Testis (tissue), 2 donors: ENCODE results near the gene DPH6.

ENCODE experiments used
- POLR2A ChIP-seq: fragments of 450-650 bp; IDR thresholded peaks from one replicate; pipeline ENCODE4 v1.6.1; 2017; ENCODE audit warnings: antibody characterized with exemption, mild to moderate bottlenecking, moderate library complexity
- TF ChIP-seq, protein P1 (sequence below), 3 experiments: fragments of 450-650 bp in 2 of 3; fragments of 200-600 bp in 1 of 3; sonication (generic) in 1 of 3; IDR thresholded peaks; one replicate each; pipeline ENCODE4 v1.5.1; 2016 to 2019; ENCODE audit warnings: antibody characterized with exemption in 3 of 3, mild to moderate bottlenecking in 2 of 3, moderate library complexity in 1 of 3

DNA sequence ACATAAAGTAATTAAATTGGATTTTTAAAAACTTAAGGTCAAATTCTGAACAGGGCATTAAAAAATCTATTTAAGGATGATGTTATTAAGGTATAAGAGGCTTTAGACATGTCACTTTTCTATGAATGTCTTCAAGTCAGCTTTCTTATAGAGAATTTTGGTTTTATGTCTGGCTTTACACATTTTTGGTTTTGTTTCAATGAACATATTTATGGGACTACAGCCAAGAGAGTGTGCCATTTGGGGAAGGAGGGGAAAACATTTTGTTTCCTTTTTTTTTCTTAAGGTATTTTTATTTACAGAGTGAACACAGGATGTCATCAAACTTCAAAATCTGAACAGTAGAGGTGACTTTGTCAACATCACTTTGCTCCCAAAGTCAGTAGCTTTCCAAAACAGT, 222.8 kb downstream of the DPH6 start:
- TF ChIP-seq, protein P1, sequence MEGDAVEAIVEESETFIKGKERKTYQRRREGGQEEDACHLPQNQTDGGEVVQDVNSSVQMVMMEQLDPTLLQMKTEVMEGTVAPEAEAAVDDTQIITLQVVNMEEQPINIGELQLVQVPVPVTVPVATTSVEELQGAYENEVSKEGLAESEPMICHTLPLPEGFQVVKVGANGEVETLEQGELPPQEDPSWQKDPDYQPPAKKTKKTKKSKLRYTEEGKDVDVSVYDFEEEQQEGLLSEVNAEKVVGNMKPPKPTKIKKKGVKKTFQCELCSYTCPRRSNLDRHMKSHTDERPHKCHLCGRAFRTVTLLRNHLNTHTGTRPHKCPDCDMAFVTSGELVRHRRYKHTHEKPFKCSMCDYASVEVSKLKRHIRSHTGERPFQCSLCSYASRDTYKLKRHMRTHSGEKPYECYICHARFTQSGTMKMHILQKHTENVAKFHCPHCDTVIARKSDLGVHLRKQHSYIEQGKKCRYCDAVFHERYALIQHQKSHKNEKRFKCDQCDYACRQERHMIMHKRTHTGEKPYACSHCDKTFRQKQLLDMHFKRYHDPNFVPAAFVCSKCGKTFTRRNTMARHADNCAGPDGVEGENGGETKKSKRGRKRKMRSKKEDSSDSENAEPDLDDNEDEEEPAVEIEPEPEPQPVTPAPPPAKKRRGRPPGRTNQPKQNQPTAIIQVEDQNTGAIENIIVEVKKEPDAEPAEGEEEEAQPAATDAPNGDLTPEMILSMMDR (IDR thresholded peaks at IDR 0.05), result no peak
- TF ChIP-seq POLR2A, result no peak
